A549 treated with GW870086 at 1 μM for 4 hours (cell line): ENCODE measurements around the gene GPSM3. TPM values are rescaled to one million over a fixed set of nuclear protein-coding genes. Genes with fewer than 3 reads are reported as not detected.

Experiments used
- total RNA-seq: library from RNA; stranded (reverse); fragments of 200-300 nt; extraction: Qiagen RNA extraction; gene quantifications from 5 replicates; pipeline ENCODE4 v1.2.3, GENCODE V29; 2022; ENCODE audit warnings: low read depth

Gene GPSM3
- 0.22 to 0.49 TPM (median 0.43 TPM) in 5 replicates for total RNA-seq

GRCh38 chr6:32192608-32193039, at the start of gene GPSM3:
Gene GPSM3 (minus strand): TSS chr6:32192643. CDS start chr6:32192513, 130 bp downstream.

GRCh38 chr6:32223258-32224235, 31.1 kb upstream of the GPSM3 start, which contains the start of gene NOTCH4:
Gene NOTCH4 (minus strand): TSS chr6:32224067. CDS start chr6:32223928, 139 bp downstream.

GRCh38 chr6:32190054-32190851, 2.2 kb downstream of the GPSM3 start, which contains the start of gene PBX2:
Gene PBX2 (minus strand): TSS chr6:32190202. CDS start chr6:32189915, 287 bp downstream.

GRCh38 chr6:32184084-32184640, 8.3 kb downstream of the GPSM3 start, which contains the start of gene AGER:
Gene AGER (minus strand): TSS chr6:32184253. CDS start chr6:32184222, 31 bp downstream.

GRCh38 chr6:32177788-32178546, 14.5 kb downstream of the GPSM3 start, which contains the start of gene RNF5:
Gene RNF5 (plus strand): TSS chr6:32178405. CDS start chr6:32178512, 107 bp downstream.

GRCh38 chr6:32175711-32176475, 16.6 kb downstream of the GPSM3 start, which contains the start of gene AGPAT1:
Gene AGPAT1 (minus strand): TSS chr6:32176084. CDS start chr6:32171496, 4,588 bp downstream.

GRCh38 chr6:32164295-32164694, 28.1 kb downstream of the GPSM3 start, which contains the start of gene EGFL8:
Gene EGFL8 (plus strand): TSS chr6:32164595. CDS start chr6:32166166, 1,571 bp downstream.

GRCh38 chr6:32153564-32154513, 38.6 kb downstream of the GPSM3 start, which contains the start of gene PPT2:
Gene PPT2 (plus strand): TSS chr6:32154141. CDS start chr6:32154595, 454 bp downstream.

GRCh38 chr6:32151863-32152768, 40.3 kb downstream of the GPSM3 start, which contains the start of gene PRRT1:
Gene PRRT1 (minus strand): TSS chr6:32151939. CDS start chr6:32151827, 112 bp downstream.

Other genes with a start within 250 kb of the GPSM3 start
- 1.6 to 3.3 TPM (median 2.4 TPM) in 5 replicates for gene CFB, start 246.5 kb downstream of the GPSM3 start, total RNA-seq
- gene NELFE, start 233.7 kb downstream of the GPSM3 start, total RNA-seq = 73.9 to 80.8 TPM (median 79.3 TPM) in 5 replicates
- gene SKIC2, start 233.5 kb downstream of the GPSM3 start, total RNA-seq = 16.7 to 25.7 TPM (median 25.0 TPM) in 5 replicates
- 10.4 to 12.0 TPM (median 11.0 TPM) in 5 replicates for gene DXO, start 220.5 kb downstream of the GPSM3 start, total RNA-seq
- gene C4A, start 210.6 kb downstream of the GPSM3 start, total RNA-seq = 0.87 to 1.7 TPM (median 0.93 TPM) in 5 replicates
- gene C4B, start 177.8 kb downstream of the GPSM3 start, total RNA-seq = 0.53 to 1.4 TPM (median 1.1 TPM) in 5 replicates
- 0.08 TPM in 1 of 5 replicates, not detected in the others for gene CYP21A2, start 154.2 kb downstream of the GPSM3 start, total RNA-seq
- gene TNXB, start 83.3 kb downstream of the GPSM3 start, total RNA-seq = 0.42 to 1.3 TPM (median 0.65 TPM) in 5 replicates
- 25.5 to 33.4 TPM (median 33.2 TPM) in 5 replicates for gene ATF6B, start 64.4 kb downstream of the GPSM3 start, total RNA-seq
- gene FKBPL, start 62.4 kb downstream of the GPSM3 start, total RNA-seq = 6.4 to 7.8 TPM (median 7.4 TPM) in 5 replicates
- 0.41 to 0.74 TPM (median 0.62 TPM) in 5 replicates for gene PRRT1, start 40.7 kb downstream of the GPSM3 start, total RNA-seq
- 7.8 to 10.0 TPM (median 9.0 TPM) in 5 replicates for gene PPT2, start 38.5 kb downstream of the GPSM3 start, total RNA-seq
- gene EGFL8, start 28.0 kb downstream of the GPSM3 start, total RNA-seq = 0.94 to 1.8 TPM (median 1.5 TPM) in 5 replicates
- 29.2 to 39.1 TPM (median 37.9 TPM) in 5 replicates for gene AGPAT1, start 16.6 kb downstream of the GPSM3 start, total RNA-seq
- 32.6 to 46.6 TPM (median 46.1 TPM) in 5 replicates for gene RNF5, start 14.2 kb downstream of the GPSM3 start, total RNA-seq
- gene AGER, start 8.4 kb downstream of the GPSM3 start, total RNA-seq = 1.3 to 2.3 TPM (median 2.0 TPM) in 5 replicates
- 10.9 to 18.1 TPM (median 17.2 TPM) in 5 replicates for gene PBX2, start 2.4 kb downstream of the GPSM3 start, total RNA-seq
- 0.38 to 0.79 TPM (median 0.71 TPM) in 5 replicates for gene NOTCH4, start 31.4 kb upstream of the GPSM3 start, total RNA-seq
- gene TSBP1, start 179.3 kb upstream of the GPSM3 start, total RNA-seq = not detected in 5 replicates
- not detected in 5 replicates for gene BTNL2, start 214.5 kb upstream of the GPSM3 start, total RNA-seq
- not detected in 5 replicates for gene HLA-DRA, start 247.2 kb upstream of the GPSM3 start, total RNA-seq